HG03135 (cell line): ENCODE measurements around the gene MTCL1.

ENCODE experiments used
- ATAC-seq: cut with Tn5 transposase; IDR thresholded peaks from one replicate; pipeline ENCODE4 v1.9.1; 2021; ENCODE audit warnings: mild to moderate bottlenecking, moderate library complexity; ENCODE audit not compliant: unreplicated experiment

The MTCL1 gene

GRCh38 chr18:8806100-8806797, 100.9 kb downstream of the MTCL1 start:
- ATAC-seq = no peak

GRCh38 chr18:8806798-8807487, 101.6 kb downstream of the MTCL1 start:
- no peak for ATAC-seq

- no peak for ATAC-seq
Measured at GRCh38 chr18:8807488-8807805, 102.1 kb downstream of the MTCL1 start.

GRCh38 chr18:8808001-8808400, 102.6 kb downstream of the MTCL1 start:
- no peak for ATAC-seq

GRCh38 chr18:8809514-8809913, 104.2 kb downstream of the MTCL1 start:
- no peak for ATAC-seq

- no peak for ATAC-seq
Measured at GRCh38 chr18:8810157-8810556, 104.8 kb downstream of the MTCL1 start.

- no peak for ATAC-seq
Measured at GRCh38 chr18:8811115-8811514, 105.8 kb downstream of the MTCL1 start.

- no peak for ATAC-seq
Measured at GRCh38 chr18:8812631-8813030, 107.3 kb downstream of the MTCL1 start.

GRCh38 chr18:8813611-8814010, 108.3 kb downstream of the MTCL1 start:
- no peak for ATAC-seq

- no peak for ATAC-seq
Measured at GRCh38 chr18:8814206-8814605, 108.8 kb downstream of the MTCL1 start.

- no peak for ATAC-seq
Measured at GRCh38 chr18:8816220-8816619, 110.9 kb downstream of the MTCL1 start.

GRCh38 chr18:8816816-8817215, 111.5 kb downstream of the MTCL1 start:
- ATAC-seq = no peak

GRCh38 chr18:8818982-8819381, 113.6 kb downstream of the MTCL1 start:
- ATAC-seq = no peak

- ATAC-seq = no peak
Measured at GRCh38 chr18:8820396-8821082, 115.2 kb downstream of the MTCL1 start.

- ATAC-seq = no peak
Measured at GRCh38 chr18:8821083-8821465, 115.7 kb downstream of the MTCL1 start.

- no peak for ATAC-seq
Measured at GRCh38 chr18:8821531-8821930, 116.2 kb downstream of the MTCL1 start.

GRCh38 chr18:8822643-8823042, 117.3 kb downstream of the MTCL1 start:
- ATAC-seq = no peak

GRCh38 chr18:8823530-8823929, 118.2 kb downstream of the MTCL1 start:
- ATAC-seq = no peak

GRCh38 chr18:8824846-8825245, 119.5 kb downstream of the MTCL1 start:
- ATAC-seq = no peak

GRCh38 chr18:8825273-8825672, 119.9 kb downstream of the MTCL1 start:
- ATAC-seq = no peak

- no peak for ATAC-seq
Measured at GRCh38 chr18:8825729-8826375, 120.5 kb downstream of the MTCL1 start.

GRCh38 chr18:8826514-8826913, 121.2 kb downstream of the MTCL1 start:
- ATAC-seq = no peak
